Cardiac fibroblast (primary cell): Measurements from ENCODE around the gene ATXN7L1.
A peak's percentile ranks its signal among the peaks of the same experiment; 100 is the strongest.

ENCODE experiments used
- DNase-seq, 2 donors: peaks; one replicate each; pipeline versions ENCODE4 v3.0.0 to v3.0.0-alpha.2; 2010; ENCODE audit warnings: low read depth in 2 of 2
- H3K4me3 ChIP-seq, 2 donors: replicated peaks in 1 of 2; 1 replicate in 1 of 2; 2 replicates in 1 of 2; pipeline ENCODE4 v1.5.1; 2011; ENCODE audit warnings: low read depth in 2 of 2, low read length in 2 of 2, mild to moderate bottlenecking in 2 of 2, moderate library complexity in 1 of 2
- CTCF ChIP-seq: IDR thresholded peaks from one replicate; pipeline ENCODE4 v1.5.1; 2011; ENCODE audit warnings: low read depth, mild to moderate bottlenecking, low read length, inconsistent platforms

The ATXN7L1 gene

GRCh38 chr7:105689067-105689819 is 187.2 kb downstream of the ATXN7L1 start:
- no peak for DNase-seq
- TF ChIP-seq CTCF, result no peak

DNA sequence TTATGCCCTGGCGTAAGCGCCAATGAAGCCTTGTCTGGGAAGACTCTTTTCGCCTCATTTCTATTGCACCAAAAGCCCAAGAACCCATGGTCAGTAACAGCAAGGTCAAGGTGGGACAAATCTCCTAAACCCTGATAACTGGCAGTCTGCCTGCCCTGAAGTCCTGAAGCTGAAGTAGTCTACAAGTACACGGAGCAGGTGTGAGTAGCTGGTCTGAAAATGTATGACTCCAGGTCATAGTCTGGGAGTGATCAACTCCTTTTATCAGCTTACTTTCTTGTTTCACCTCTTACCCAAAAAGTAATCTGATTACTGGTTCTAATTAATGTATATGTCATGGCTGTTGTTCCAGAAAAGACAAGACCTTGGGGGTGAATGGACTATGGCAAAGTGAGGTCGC is 187.8 kb downstream of the ATXN7L1 start:
- DNase-seq, result no peak
- no peak for TF ChIP-seq CTCF
- H3K4me3 ChIP-seq, result no peak overlapping the region

More at GRCh38 chr7:105689067-105689819, 187.2 kb downstream of the ATXN7L1 start:
- H3K4me3 ChIP-seq, result no peak overlapping the region

DNA sequence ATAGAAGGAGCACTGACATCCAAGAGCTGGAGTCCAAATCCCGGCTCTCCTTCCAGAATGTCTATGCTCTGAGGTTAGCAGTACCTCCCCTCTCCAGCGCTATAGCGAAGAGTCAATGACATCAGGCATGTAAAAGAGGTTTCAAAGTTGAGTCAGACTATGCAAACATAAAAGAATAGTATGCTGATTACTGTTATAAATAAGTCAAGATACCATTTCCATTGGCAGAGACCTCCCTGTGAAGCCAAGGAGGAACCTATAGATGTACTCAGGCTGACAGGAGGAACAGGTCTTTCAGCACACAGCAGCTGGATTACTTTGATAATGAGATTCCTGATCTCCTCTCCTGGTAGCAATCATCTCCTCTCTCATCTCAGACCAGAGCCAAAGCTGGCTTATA is 191.2 kb downstream of the ATXN7L1 start:
- no peak for TF ChIP-seq CTCF
- DNase-seq, result no peak
- H3K4me3 ChIP-seq, result no peak overlapping the region

DNA sequence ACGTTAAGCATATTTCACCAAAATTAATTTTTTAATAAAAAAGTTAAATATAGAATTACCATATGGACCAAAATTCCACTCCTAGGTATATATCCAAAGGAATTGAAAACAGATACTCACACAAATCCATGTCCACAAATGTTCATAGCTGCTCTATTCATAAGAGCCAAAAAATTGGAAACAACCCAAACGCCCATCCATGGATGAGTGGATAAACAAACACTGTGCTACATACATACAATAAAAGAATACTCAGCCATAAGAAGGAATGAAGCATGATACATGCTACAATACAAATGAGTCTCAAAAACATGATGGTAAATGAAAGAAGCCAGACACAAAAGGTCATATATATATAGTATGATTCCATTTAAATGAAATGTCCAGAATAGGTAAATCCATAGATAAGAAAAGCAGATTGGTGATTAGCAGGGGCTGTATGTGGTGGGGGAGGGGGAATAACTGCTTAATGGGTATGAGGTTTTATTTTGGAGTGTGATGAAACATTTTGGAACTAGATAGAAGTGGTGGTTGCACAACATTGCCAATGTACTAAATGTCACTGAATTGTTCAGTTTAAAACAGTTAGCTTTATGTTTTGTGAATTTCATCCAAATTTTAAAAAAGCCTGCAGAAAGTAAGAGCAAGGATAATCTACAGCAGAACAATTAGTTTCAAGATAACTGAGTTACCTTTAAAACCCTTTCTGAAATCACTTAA is 193.9 kb downstream of the ATXN7L1 start:
- peak in 1 of 2 donors; percentile 34 for DNase-seq
- no peak overlapping the region for H3K4me3 ChIP-seq
- TF ChIP-seq CTCF, result no peak

GRCh38 chr7:105680505-105681187 is 195.8 kb downstream of the ATXN7L1 start:
- peak in 1 of 2 donors; percentile 29 for DNase-seq
- TF ChIP-seq CTCF, result no peak
- no peak overlapping the region for H3K4me3 ChIP-seq

DNA sequence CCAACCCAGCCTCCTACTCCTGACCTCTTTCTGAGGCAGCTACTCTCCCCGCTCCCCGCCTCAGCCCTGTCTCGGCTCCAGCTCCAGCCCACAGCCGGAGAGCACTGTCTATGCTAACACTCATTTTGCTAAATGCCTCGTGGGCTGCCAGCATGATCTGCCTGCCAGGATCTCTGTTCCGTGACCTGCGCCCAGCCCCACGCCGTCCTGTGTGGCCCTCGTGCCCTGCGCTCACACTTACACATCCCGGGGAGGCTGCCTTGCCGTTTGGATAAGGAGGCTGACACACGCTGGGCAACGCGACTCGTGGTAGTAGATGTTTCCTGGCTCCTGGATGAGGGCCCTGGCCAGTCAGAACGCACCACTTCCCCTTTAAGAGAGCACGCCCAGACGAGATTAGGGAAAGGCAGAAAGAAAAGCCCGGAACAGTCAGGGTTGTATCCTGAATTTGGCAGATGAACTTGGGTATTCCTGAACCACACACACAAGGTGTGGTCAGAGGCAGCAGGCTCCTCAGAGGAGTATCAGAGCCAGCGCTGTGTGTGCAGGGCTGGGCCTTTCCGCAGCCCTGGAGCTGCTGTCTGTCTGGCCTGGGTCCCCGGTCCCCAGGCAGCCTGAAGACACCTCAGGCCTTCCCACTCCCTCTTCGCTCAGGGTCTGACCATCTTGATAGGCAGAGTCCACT is 197.4 kb downstream of the ATXN7L1 start:
- peak; percentile 62 to 83 for DNase-seq
- H3K4me3 ChIP-seq, result peak overlapping the region; percentile 34 to 40

More for the DNA sequence above, 197.4 kb downstream of the ATXN7L1 start:
- no peak for TF ChIP-seq CTCF
